Smooth muscle cell (in vitro differentiated cells): ENCODE measurements around the gene NUP50. TPM values are rescaled to one million over a fixed set of nuclear protein-coding genes. Genes with fewer than 3 reads are reported as not detected.

Experiments used
- DNase-seq: peaks from one replicate; lab custom pipeline; 2025; ENCODE audit not compliant: unreplicated experiment; lab: John Stamatoyannopoulos, UW
- H2AFZ ChIP-seq: fragments of 200-600 bp; sonication (generic); 2 replicates; pipeline ENCODE4 v1.6.0; 2016; ENCODE audit warnings: antibody characterized with exemption, low read depth, mild to moderate bottlenecking
- H3F3A ChIP-seq: fragments of 200-600 bp; sonication (generic); 2 replicates; pipeline ENCODE4 v1.6.0; 2017; ENCODE audit warnings: antibody characterized with exemption, low read depth
- H3K27ac ChIP-seq: fragments of 200-600 bp; sonication (generic); 2 replicates; pipeline ENCODE4 v1.5.1; 2016; ENCODE audit warnings: low read depth, mild to moderate bottlenecking
- H3K27me3 ChIP-seq: fragments of 200-600 bp; sonication (generic); 2 replicates; pipeline ENCODE4 v1.6.1; 2016; ENCODE audit warnings: low read depth, mild to moderate bottlenecking
- H3K36me3 ChIP-seq: fragments of 200-600 bp; sonication (generic); 2 replicates; pipeline ENCODE4 v1.5.1; 2016; ENCODE audit warnings: low read depth
- H3K4me1 ChIP-seq: fragments of 200-600 bp; sonication (generic); 2 replicates; pipeline ENCODE4 v1.5.1; 2016; ENCODE audit warnings: low read depth
- H3K4me2 ChIP-seq: fragments of 200-600 bp; sonication (generic); 2 replicates; pipeline ENCODE4 v1.6.0; 2016; ENCODE audit warnings: mild to moderate bottlenecking
- H3K4me3 ChIP-seq: fragments of 200-600 bp; sonication (generic); 2 replicates; pipeline ENCODE4 v1.5.1; 2016; ENCODE audit warnings: mild to moderate bottlenecking
- H3K79me2 ChIP-seq: fragments of 200-600 bp; sonication (generic); 2 replicates; pipeline ENCODE4 v1.6.0; 2016; ENCODE audit warnings: low read depth, mild to moderate bottlenecking
- H3K9ac ChIP-seq: fragments of 200-600 bp; sonication (generic); 2 replicates; pipeline ENCODE4 v1.6.0; 2016; ENCODE audit warnings: low read depth
- H3K9me3 ChIP-seq: fragments of 200-600 bp; sonication (generic); replicated peaks from 2 replicates; pipeline ENCODE4 v1.5.1; 2016; ENCODE audit warnings: low read depth
- H4K20me1 ChIP-seq: fragments of 200-600 bp; sonication (generic); 2 replicates; pipeline ENCODE4 v1.6.0; 2016; ENCODE audit warnings: low read depth
- WGBS: methylation state at CpG from one replicate; pipeline ENCODE4 v1.1.7; 2016; ENCODE audit warnings: low lambda C conversion rate; 5-methylcytosine and 5-hydroxymethylcytosine counted together
- polyA plus RNA-seq: library from polyadenylated mRNA; unstranded; fragments of >200 nt; fragmentation: Nextera tagmentation; extraction: Ambion mirVana; gene quantifications from 2 replicates; pipeline ENCODE4 v1.2.1, GENCODE V29; 2016
- total RNA-seq: library from RNA; depleted of rRNA; stranded (reverse); fragments of >200 nt; gene quantifications from 2 replicates; pipeline ENCODE4 v1.2.3, GENCODE V29; 2014
- TF ChIP-seq, protein P1 (sequence below): fragments of 200-600 bp; sonication (generic); IDR thresholded peaks from 2 replicates; pipeline ENCODE4 v1.5.1; 2017; ENCODE audit warnings: borderline replicate concordance, mild to moderate bottlenecking, antibody characterized with exemption; ENCODE audit not compliant: insufficient read depth, poor library complexity, severe bottlenecking

The NUP50 gene
- total and polyA plus RNA-seq, 2 experiments from 2014 or later, result 18.6 to 21.0 TPM

DNA sequence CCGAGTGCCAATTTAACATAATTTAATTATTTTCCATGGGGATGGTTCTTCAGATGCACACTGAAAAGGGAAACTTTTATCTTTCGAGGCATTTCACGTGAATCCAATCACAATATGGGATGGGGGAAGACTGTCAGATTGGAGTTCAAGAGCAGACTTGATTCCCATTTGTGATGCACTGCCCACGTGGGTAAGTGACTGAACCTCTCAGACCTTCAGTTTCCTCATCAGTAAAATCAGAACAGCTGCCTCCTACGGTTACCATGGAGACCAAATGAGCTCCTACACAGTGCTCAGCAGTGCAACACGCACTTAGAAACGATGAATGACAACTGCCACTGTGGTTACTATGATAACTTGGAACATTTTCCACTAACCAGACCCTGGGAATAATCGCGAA, 55.3 kb downstream of the NUP50 start:
- DNase-seq, result no peak
- TF ChIP-seq, protein P1, sequence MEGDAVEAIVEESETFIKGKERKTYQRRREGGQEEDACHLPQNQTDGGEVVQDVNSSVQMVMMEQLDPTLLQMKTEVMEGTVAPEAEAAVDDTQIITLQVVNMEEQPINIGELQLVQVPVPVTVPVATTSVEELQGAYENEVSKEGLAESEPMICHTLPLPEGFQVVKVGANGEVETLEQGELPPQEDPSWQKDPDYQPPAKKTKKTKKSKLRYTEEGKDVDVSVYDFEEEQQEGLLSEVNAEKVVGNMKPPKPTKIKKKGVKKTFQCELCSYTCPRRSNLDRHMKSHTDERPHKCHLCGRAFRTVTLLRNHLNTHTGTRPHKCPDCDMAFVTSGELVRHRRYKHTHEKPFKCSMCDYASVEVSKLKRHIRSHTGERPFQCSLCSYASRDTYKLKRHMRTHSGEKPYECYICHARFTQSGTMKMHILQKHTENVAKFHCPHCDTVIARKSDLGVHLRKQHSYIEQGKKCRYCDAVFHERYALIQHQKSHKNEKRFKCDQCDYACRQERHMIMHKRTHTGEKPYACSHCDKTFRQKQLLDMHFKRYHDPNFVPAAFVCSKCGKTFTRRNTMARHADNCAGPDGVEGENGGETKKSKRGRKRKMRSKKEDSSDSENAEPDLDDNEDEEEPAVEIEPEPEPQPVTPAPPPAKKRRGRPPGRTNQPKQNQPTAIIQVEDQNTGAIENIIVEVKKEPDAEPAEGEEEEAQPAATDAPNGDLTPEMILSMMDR, result no peak
- WGBS, result 83% methylated on average over 9 of the region's 9 CpGs
- no peak overlapping the region for H3K27ac ChIP-seq
- no peak overlapping the region for H3K4me3 ChIP-seq
- H3K9me3 ChIP-seq, result no peaks in the 10 kb centered on the region
- no peak overlapping the region for H3K4me2 ChIP-seq
- H4K20me1 ChIP-seq, result peaks cover 93% of the 10 kb centered on the region
- no peaks in the 10 kb centered on the region for H3K4me1 ChIP-seq
- H3K9ac ChIP-seq, result no peak overlapping the region
- no peaks in the 10 kb centered on the region for H3F3A ChIP-seq
- H3K27me3 ChIP-seq, result no peaks in the 10 kb centered on the region
- no peaks in the 10 kb centered on the region for H3K36me3 ChIP-seq
- H3K79me2 ChIP-seq, result peaks cover 76% of the 10 kb centered on the region
- H2AFZ ChIP-seq, result no peak overlapping the region

DNA sequence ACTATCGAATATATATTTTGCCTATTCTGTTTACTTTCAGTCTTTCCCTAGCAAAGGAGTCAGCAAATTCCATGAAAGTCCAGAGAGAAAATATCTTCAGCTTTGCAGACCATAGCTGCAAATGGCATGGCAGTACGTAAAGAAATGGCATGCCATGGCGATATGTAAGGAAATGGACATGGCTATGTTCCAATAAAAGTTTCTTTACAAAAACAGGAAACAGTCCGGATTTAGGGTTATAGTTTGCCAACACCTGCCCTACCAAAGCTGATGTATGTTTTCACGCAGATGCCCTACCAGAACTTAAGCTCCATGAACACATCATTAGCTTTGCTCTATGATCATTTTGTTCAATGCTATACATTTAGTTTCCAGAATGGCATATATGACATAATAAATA, 57.5 kb downstream of the NUP50 start:
- Histone ChIP-seq H3K79me2 (peaks cover 68% of the 10 kb centered on the region), H4K20me1 (peaks cover 95% of the 10 kb centered on the region), H3K27me3 (no peaks in the 10 kb centered on the region), H3K4me2 (no peak overlapping the region), H3K36me3 (no peaks in the 10 kb centered on the region), H3K4me1 (no peaks in the 10 kb centered on the region), H2AFZ (no peak overlapping the region), H3K4me3 (no peak overlapping the region), H3K27ac (no peak overlapping the region), H3K9ac (no peak overlapping the region), H3K9me3 (no peaks in the 10 kb centered on the region), H3F3A (no peaks in the 10 kb centered on the region)
- TF ChIP-seq, protein P1, result no peak
- 92% methylated on average over 5 of the region's 5 CpGs for WGBS
- no peak for DNase-seq

DNA sequence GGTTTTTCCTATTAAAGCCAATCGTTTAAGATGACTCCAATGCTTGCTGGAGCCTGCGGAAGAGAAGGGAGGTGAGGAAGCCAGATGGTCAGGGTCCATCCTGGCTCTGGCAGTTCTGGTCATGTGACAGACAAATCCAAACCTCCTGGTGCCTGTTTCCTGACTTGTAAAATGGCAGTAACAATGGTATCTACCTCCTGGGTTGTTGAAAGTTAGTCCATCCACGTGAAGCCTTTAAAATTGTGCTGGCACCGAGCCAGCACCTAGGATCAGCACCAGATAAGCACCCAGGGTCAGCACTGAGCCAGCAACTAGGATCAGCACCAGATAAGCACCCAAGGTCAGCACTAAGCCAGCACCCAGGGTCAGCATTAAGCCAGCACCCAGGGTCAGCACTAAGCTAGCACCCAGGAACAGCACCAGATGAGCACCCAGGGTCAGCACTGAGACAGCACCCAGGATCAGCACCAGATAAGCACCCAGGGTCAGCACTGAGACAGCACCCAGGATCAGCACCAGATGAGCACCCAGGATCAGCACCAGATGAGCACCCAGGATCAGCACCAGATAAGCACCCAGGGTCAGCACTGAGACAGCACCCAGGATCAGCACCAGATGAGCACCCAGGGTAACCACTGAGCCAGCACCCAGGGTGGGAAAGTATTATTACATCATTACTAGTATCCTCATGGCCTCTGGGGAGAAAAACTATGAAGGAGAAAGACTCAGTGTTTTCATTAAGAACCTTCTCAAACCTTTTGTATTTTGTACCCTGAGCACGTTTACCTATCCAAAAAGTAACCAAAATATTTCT, 59.8 kb downstream of the NUP50 start:
- no peak overlapping the region for H3K27ac ChIP-seq
- H3K36me3 ChIP-seq, result no peaks in the 10 kb centered on the region
- H3F3A ChIP-seq, result no peaks in the 10 kb centered on the region
- H3K27me3 ChIP-seq, result no peaks in the 10 kb centered on the region
- no peaks in the 10 kb centered on the region for H3K9me3 ChIP-seq
- H2AFZ ChIP-seq, result no peak overlapping the region
- TF ChIP-seq, protein P1, result no peak
- no peak for DNase-seq
- no peak overlapping the region for H3K4me3 ChIP-seq
- H3K4me2 ChIP-seq, result no peak overlapping the region
- H3K4me1 ChIP-seq, result no peaks in the 10 kb centered on the region
- peaks cover 53% of the 10 kb centered on the region for H3K79me2 ChIP-seq
- peaks cover 85% of the 10 kb centered on the region for H4K20me1 ChIP-seq
- 84% methylated on average over 5 of the region's 5 CpGs for WGBS
- no peak overlapping the region for H3K9ac ChIP-seq

DNA sequence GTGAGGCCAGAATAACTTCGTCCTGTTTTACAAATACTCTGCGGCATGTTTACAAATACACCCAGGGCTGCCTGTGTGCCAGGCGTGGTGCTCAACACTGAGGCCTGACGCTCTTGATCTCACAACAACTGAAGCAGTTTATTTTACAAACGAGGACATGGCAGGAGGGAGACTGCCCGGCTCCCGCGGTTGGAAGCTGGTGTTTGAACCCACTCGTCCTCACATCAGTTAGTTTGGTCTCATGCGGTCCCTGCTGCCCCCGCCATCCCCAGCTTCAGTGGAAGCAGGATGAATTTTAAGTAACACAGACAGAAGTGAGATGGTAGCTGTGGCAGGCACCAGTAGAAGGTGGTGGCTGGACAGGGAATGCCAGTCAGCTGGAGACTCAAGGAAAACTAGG, 60.6 kb downstream of the NUP50 start:
- H3K4me3 ChIP-seq, result no peak overlapping the region
- 80% methylated on average over 11 of the region's 11 CpGs for WGBS

More for the DNA sequence above, 60.6 kb downstream of the NUP50 start:
- no peaks in the 10 kb centered on the region for H3F3A ChIP-seq
- no peaks in the 10 kb centered on the region for H3K4me1 ChIP-seq
- DNase-seq, result no peak
- H3K27me3 ChIP-seq, result no peaks in the 10 kb centered on the region
- H3K27ac ChIP-seq, result no peak overlapping the region
- H3K9ac ChIP-seq, result no peak overlapping the region
- H3K79me2 ChIP-seq, result peaks cover 44% of the 10 kb centered on the region
- H3K36me3 ChIP-seq, result no peaks in the 10 kb centered on the region
- no peak overlapping the region for H3K4me2 ChIP-seq
- no peak overlapping the region for H2AFZ ChIP-seq
- TF ChIP-seq, protein P1, result no peak
- peaks cover 78% of the 10 kb centered on the region for H4K20me1 ChIP-seq
- H3K9me3 ChIP-seq, result no peaks in the 10 kb centered on the region
